Breast epithelium (tissue), 3 donors: ENCODE measurements around the gene SHISA2.

Experiments
- POLR2A ChIP-seq: fragments of 450-650 bp; IDR thresholded peaks from one replicate; pipeline ENCODE4 v1.6.1; 2016; ENCODE audit warnings: antibody characterized with exemption, mild to moderate bottlenecking, moderate library complexity
- POLR2AphosphoS5 ChIP-seq, 3 donors: sonication (generic); formaldehyde crosslinking; IDR thresholded peaks; one replicate each; pipeline ENCODE4 v1.6.1; 2017; ENCODE audit warnings: antibody characterized with exemption in 3 of 3
- TF ChIP-seq, protein P1 (sequence below), 3 donors: fragments of 450-650 bp; IDR thresholded peaks; one replicate each; pipeline ENCODE4 v1.5.1; 2016 to 2017; ENCODE audit warnings: antibody characterized with exemption in 3 of 3, mild to moderate bottlenecking in 3 of 3, moderate library complexity in 3 of 3

GRCh38 chr13:26071691-26072090 lies 19.9 kb upstream of the SHISA2 start:
- TF ChIP-seq, protein P1, sequence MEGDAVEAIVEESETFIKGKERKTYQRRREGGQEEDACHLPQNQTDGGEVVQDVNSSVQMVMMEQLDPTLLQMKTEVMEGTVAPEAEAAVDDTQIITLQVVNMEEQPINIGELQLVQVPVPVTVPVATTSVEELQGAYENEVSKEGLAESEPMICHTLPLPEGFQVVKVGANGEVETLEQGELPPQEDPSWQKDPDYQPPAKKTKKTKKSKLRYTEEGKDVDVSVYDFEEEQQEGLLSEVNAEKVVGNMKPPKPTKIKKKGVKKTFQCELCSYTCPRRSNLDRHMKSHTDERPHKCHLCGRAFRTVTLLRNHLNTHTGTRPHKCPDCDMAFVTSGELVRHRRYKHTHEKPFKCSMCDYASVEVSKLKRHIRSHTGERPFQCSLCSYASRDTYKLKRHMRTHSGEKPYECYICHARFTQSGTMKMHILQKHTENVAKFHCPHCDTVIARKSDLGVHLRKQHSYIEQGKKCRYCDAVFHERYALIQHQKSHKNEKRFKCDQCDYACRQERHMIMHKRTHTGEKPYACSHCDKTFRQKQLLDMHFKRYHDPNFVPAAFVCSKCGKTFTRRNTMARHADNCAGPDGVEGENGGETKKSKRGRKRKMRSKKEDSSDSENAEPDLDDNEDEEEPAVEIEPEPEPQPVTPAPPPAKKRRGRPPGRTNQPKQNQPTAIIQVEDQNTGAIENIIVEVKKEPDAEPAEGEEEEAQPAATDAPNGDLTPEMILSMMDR (IDR thresholded peaks at IDR 0.05): no peak
- TF ChIP-seq POLR2A: no peak
- no peak for TF ChIP-seq POLR2AphosphoS5 (IDR thresholded peaks at IDR 0.05)
